Naive thymus-derived CD4-positive, alpha-beta T cell (primary cell): Measurements from ENCODE around the gene DNAH9. TPM values are rescaled to one million over a fixed set of nuclear protein-coding genes. Genes with fewer than 3 reads are reported as not detected.

ENCODE experiments used
- ATAC-seq: fragments of 150-1000 bp; cut with Tn5 transposase; 2 replicates; pipeline ENCODE4 v1.10.0; 2021; ENCODE audit warnings: mild to moderate bottlenecking, moderate library complexity
- CTCF ChIA-PET: fragments of 350-600 bp; sonication (Branson Sonifier 250); formaldehyde crosslinking; loops from one replicate; lab custom pipeline; 2021; ENCODE audit warnings: antibody characterized with exemption; lab: Charles Lee
- POLR2A ChIA-PET: fragments of 350-600 bp; sonication (Branson Sonifier 250); formaldehyde crosslinking; loops from one replicate; lab custom pipeline; 2021; ENCODE audit warnings: antibody characterized with exemption, inconsistent platforms; lab: Charles Lee
- DNase-seq, 9 donors: peaks; one replicate each; pipeline versions ENCODE4 v3.0.0 to v3.0.0-alpha.2; 2020 to 2022; ENCODE audit warnings: mixed read lengths in 1 of 9
- H3K27ac ChIP-seq: one replicate; pipeline ENCODE4 v1.7.0; 2013; ENCODE audit warnings: mild to moderate bottlenecking, low read depth, low read length, moderate library complexity
- H3K27me3 ChIP-seq, 2 donors: one replicate each; pipeline ENCODE4 v1.7.0; 2013; ENCODE audit warnings: low read length in 2 of 2, mild to moderate bottlenecking in 2 of 2, moderate library complexity in 2 of 2; ENCODE audit not compliant: control insufficient read depth in 2 of 2, insufficient read depth in 2 of 2
- H3K36me3 ChIP-seq, 3 experiments: 1 replicate in 2 of 3; 2 replicates in 1 of 3; pipeline ENCODE4 v1.7.0; 2013; ENCODE audit warnings: low read length in 3 of 3, mild to moderate bottlenecking in 3 of 3, moderate library complexity in 1 of 3; ENCODE audit not compliant: insufficient read depth in 3 of 3, control insufficient read depth in 2 of 3
- H3K4me1 ChIP-seq, 2 donors: one replicate each; pipeline ENCODE4 v1.7.0; 2013; ENCODE audit warnings: low read length in 2 of 2, mild to moderate bottlenecking in 2 of 2, moderate library complexity in 1 of 2; ENCODE audit not compliant: control insufficient read depth in 2 of 2, insufficient read depth in 2 of 2
- H3K4me3 ChIP-seq: 2 replicates; pipeline ENCODE4 v1.7.0; 2013; ENCODE audit warnings: mild to moderate bottlenecking, low read length
- H3K9me3 ChIP-seq, 3 experiments: 1 replicate in 2 of 3; 2 replicates in 1 of 3; pipeline ENCODE4 v1.7.0; 2013; ENCODE audit warnings: low read length in 3 of 3; ENCODE audit not compliant: control insufficient read depth in 2 of 3
- H3K27ac Mint-ChIP-seq, 9 donors: one replicate each; pipeline ENCODE4 v1.8.0; 2020 to 2022; ENCODE audit warnings: mixed read lengths in 9 of 9, mild to moderate bottlenecking in 8 of 9, moderate library complexity in 5 of 9, inconsistent platforms in 2 of 9
- H3K27me3 Mint-ChIP-seq, 5 donors: one replicate each; pipeline ENCODE4 v1.8.0; 2021 to 2022; ENCODE audit warnings: mixed read lengths in 5 of 5, mild to moderate bottlenecking in 1 of 5
- H3K36me3 Mint-ChIP-seq, 5 donors: one replicate each; pipeline ENCODE4 v1.8.0; 2020 to 2022; ENCODE audit warnings: mixed read lengths in 5 of 5, mild to moderate bottlenecking in 3 of 5, inconsistent platforms in 1 of 5
- H3K4me1 Mint-ChIP-seq, 7 donors: one replicate each; pipeline ENCODE4 v1.8.0; 2020 to 2022; ENCODE audit warnings: mixed read lengths in 7 of 7, mild to moderate bottlenecking in 3 of 7, inconsistent platforms in 1 of 7
- H3K4me3 Mint-ChIP-seq, 10 donors: one replicate each; pipeline ENCODE4 v1.8.0; 2020 to 2022; ENCODE audit warnings: mild to moderate bottlenecking in 10 of 10, mixed read lengths in 10 of 10, moderate library complexity in 6 of 10, inconsistent platforms in 2 of 10
- H3K9me3 Mint-ChIP-seq, 11 donors: one replicate each; pipeline ENCODE4 v1.8.0; 2020 to 2022; ENCODE audit warnings: mixed read lengths in 11 of 11, mild to moderate bottlenecking in 4 of 11, inconsistent platforms in 1 of 11, moderate library complexity in 1 of 11
- intact Hi-C, 2 donors: fragments of 100-400 bp; cut with micrococcal nuclease; formaldehyde crosslinking; loops; one replicate each; pipeline ENCODE4 v1.15.1; 2023
- polyA plus RNA-seq, 2 donors: library from polyadenylated mRNA; unstranded; fragments of 300-500 nt; fragmentation: Illumina TruSeq; gene quantifications; one replicate each; pipeline ENCODE4 v1.2.3, GENCODE V29; 2021
- total RNA-seq, 6 experiments: library from RNA in 5 of 6; stranded (reverse) in 5 of 6; gene quantifications; 1 replicate in 5 of 6; 2 replicates in 1 of 6; pipeline ENCODE4 v1.2.3 and lab custom pipeline; 2021 to 2026

DNAH9 gene
- total and polyA plus RNA-seq, 7 experiments from 2014 or later = not detected

- no peak for DNase-seq
- Mint-ChIP-seq H3K27ac (no peak overlapping the region), H3K9me3 (peaks cover 4 to 26% (median 15%) of the 10 kb centered on the region in 11 donors), H3K27me3 (peaks cover 0 to 5% (median 0%) of the 10 kb centered on the region in 5 donors), H3K4me3 (no peak overlapping the region), H3K36me3 (no peaks in the 10 kb centered on the region), H3K4me1 (no peaks in the 10 kb centered on the region)
- no peaks in the 10 kb centered on the region for H3K4me1 ChIP-seq
- no peak overlapping the region for H3K4me3 ChIP-seq
- CTCF ChIA-PET = no interaction called here
- no peaks in the 10 kb centered on the region for H3K36me3 ChIP-seq
- intact Hi-C loops = no loop called here
- H3K27ac ChIP-seq = no peak overlapping the region
- ATAC-seq = no peak
- H3K27me3 ChIP-seq = no peaks in the 10 kb centered on the region
- H3K9me3 ChIP-seq = no peaks in the 10 kb centered on the region
- POLR2A ChIA-PET = no interaction called here
Observed at GRCh38 chr17:11757815-11758214, 159.5 kb downstream of the DNAH9 start.

DNA sequence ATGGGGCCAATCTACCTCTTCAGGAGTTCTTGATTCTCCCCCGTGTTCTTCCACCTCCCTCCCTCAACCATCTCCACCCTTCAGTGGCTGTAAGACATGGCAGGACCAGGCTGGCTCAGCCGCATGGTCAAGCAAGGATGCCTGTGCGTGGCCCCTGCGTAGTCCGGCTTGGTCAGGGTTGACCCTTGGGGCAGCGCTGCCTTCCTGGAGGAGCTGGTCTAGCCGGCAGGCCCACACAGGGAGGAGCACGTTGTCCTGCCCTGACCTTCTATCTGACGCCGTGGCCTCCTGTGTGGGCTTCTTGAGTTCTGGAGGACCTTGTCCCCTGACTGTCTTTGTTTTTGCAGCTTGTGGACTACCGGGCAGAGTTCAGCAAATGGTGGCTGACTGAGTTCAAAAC is 169.8 kb downstream of the DNAH9 start:
- H3K9me3 Mint-ChIP-seq = peaks cover 0 to 6% (median 0%) of the 10 kb centered on the region in 11 donors
- POLR2A ChIA-PET = no interaction called here
- peaks cover 0 to 1% (median 0%) of the 10 kb centered on the region in 7 donors for H3K4me1 Mint-ChIP-seq

DNA sequence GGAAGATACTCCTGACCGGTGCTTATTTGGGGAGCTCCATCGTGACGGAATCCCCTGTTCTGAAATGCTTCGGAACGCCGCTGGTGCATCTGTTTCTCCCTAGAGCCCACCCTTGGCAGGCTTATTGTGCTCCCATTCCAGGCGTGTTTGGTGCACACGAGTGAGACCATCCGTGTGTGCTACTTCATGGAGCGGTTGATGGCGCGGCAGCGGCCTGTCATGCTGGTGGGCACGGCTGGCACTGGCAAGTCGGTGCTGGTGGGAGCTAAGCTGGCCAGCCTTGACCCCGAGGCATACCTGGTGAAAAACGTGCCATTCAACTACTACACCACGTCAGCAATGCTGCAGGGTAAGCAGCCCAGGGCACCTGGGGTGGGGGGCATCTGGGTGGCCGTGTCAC is 170.7 kb downstream of the DNAH9 start:
- H3K27ac Mint-ChIP-seq = no peak overlapping the region
- Histone ChIP-seq H3K36me3 (no peaks in the 10 kb centered on the region), H3K9me3 (no peaks in the 10 kb centered on the region), H3K4me3 (no peak overlapping the region), H3K27ac (no peak overlapping the region), H3K4me1 (no peaks in the 10 kb centered on the region), H3K27me3 (no peaks in the 10 kb centered on the region)
- no peaks in the 10 kb centered on the region for H3K36me3 Mint-ChIP-seq
- ChIA-PET POLR2A (no interaction called here), CTCF (no interaction called here)
- DNase-seq (no peak), ATAC-seq (no peak)
- H3K27me3 Mint-ChIP-seq = no peaks in the 10 kb centered on the region
- intact Hi-C loops = no loop called here
- H3K4me3 Mint-ChIP-seq = no peak overlapping the region
- H3K9me3 Mint-ChIP-seq = peaks cover 0 to 6% (median 0%) of the 10 kb centered on the region in 11 donors
- H3K4me1 Mint-ChIP-seq = peaks cover 0 to 1% (median 0%) of the 10 kb centered on the region in 7 donors

More for the DNA sequence above, 169.8 kb downstream of the DNAH9 start:
- Histone ChIP-seq H3K9me3 (no peaks in the 10 kb centered on the region), H3K27me3 (no peaks in the 10 kb centered on the region), H3K27ac (no peak overlapping the region), H3K36me3 (no peaks in the 10 kb centered on the region), H3K4me3 (no peak overlapping the region), H3K4me1 (no peaks in the 10 kb centered on the region)
- H3K27ac Mint-ChIP-seq = no peak overlapping the region
- H3K36me3 Mint-ChIP-seq = no peaks in the 10 kb centered on the region
- CTCF ChIA-PET = no interaction called here
- no peak overlapping the region for H3K4me3 Mint-ChIP-seq
- peaks cover 0 to 4% (median 0%) of the 10 kb centered on the region in 5 donors for H3K27me3 Mint-ChIP-seq
- intact Hi-C loops = no loop called here
- DNase-seq = no peak
- ATAC-seq = no peak

- H3K4me3 ChIP-seq = no peak overlapping the region
- Mint-ChIP-seq H3K27me3 (peaks cover 0 to 4% (median 0%) of the 10 kb centered on the region in 5 donors), H3K4me1 (peaks cover 0 to 1% (median 0%) of the 10 kb centered on the region in 7 donors), H3K27ac (no peak overlapping the region), H3K4me3 (no peak overlapping the region), H3K36me3 (no peaks in the 10 kb centered on the region), H3K9me3 (peaks cover 0 to 6% (median 0%) of the 10 kb centered on the region in 11 donors)
- no peaks in the 10 kb centered on the region for H3K36me3 ChIP-seq
- ATAC-seq (no peak), DNase-seq (no peak)
- H3K9me3 ChIP-seq = no peaks in the 10 kb centered on the region
- CTCF ChIA-PET = no interaction called here
- no peak overlapping the region for H3K27ac ChIP-seq
- intact Hi-C loops = no loop called here
- H3K27me3 ChIP-seq = no peaks in the 10 kb centered on the region
- H3K4me1 ChIP-seq = no peaks in the 10 kb centered on the region
- POLR2A ChIA-PET = no interaction called here
Observed at GRCh38 chr17:11772031-11772430, 173.8 kb downstream of the DNAH9 start.

GRCh38 chr17:11779892-11780291 is 181.6 kb downstream of the DNAH9 start:
- POLR2A ChIA-PET = no interaction called here
- CTCF ChIA-PET = no interaction called here
- Mint-ChIP-seq H3K36me3 (no peaks in the 10 kb centered on the region), H3K27ac (no peak overlapping the region), H3K4me1 (no peaks in the 10 kb centered on the region), H3K4me3 (no peak overlapping the region), H3K9me3 (peaks cover 0 to 23% (median 15%) of the 10 kb centered on the region in 11 donors), H3K27me3 (peaks cover 0 to 11% (median 0%) of the 10 kb centered on the region in 5 donors)
- no peaks in the 10 kb centered on the region for H3K9me3 ChIP-seq
- no peak overlapping the region for H3K27ac ChIP-seq
- H3K4me3 ChIP-seq = no peak overlapping the region
- DNase-seq = no peak
- no peaks in the 10 kb centered on the region for H3K4me1 ChIP-seq
- intact Hi-C loops = no loop called here
- ATAC-seq = no peak
- no peaks in the 10 kb centered on the region for H3K27me3 ChIP-seq
- no peaks in the 10 kb centered on the region for H3K36me3 ChIP-seq

GRCh38 chr17:11780621-11781020 is 182.4 kb downstream of the DNAH9 start:
- Mint-ChIP-seq H3K36me3 (no peaks in the 10 kb centered on the region), H3K4me3 (no peak overlapping the region), H3K4me1 (no peaks in the 10 kb centered on the region), H3K27ac (no peak overlapping the region), H3K27me3 (peaks cover 0 to 11% (median 0%) of the 10 kb centered on the region in 5 donors), H3K9me3 (peaks cover 0 to 26% (median 11%) of the 10 kb centered on the region in 11 donors)
- no peaks in the 10 kb centered on the region for H3K9me3 ChIP-seq
- H3K27ac ChIP-seq = no peak overlapping the region
- no peaks in the 10 kb centered on the region for H3K27me3 ChIP-seq
- no peaks in the 10 kb centered on the region for H3K36me3 ChIP-seq
- ATAC-seq = no peak
- DNase-seq = no peak
- ChIA-PET POLR2A (no interaction called here), CTCF (no interaction called here)
- no peak overlapping the region for H3K4me3 ChIP-seq
- intact Hi-C loops = no loop called here
- H3K4me1 ChIP-seq = no peaks in the 10 kb centered on the region

DNA sequence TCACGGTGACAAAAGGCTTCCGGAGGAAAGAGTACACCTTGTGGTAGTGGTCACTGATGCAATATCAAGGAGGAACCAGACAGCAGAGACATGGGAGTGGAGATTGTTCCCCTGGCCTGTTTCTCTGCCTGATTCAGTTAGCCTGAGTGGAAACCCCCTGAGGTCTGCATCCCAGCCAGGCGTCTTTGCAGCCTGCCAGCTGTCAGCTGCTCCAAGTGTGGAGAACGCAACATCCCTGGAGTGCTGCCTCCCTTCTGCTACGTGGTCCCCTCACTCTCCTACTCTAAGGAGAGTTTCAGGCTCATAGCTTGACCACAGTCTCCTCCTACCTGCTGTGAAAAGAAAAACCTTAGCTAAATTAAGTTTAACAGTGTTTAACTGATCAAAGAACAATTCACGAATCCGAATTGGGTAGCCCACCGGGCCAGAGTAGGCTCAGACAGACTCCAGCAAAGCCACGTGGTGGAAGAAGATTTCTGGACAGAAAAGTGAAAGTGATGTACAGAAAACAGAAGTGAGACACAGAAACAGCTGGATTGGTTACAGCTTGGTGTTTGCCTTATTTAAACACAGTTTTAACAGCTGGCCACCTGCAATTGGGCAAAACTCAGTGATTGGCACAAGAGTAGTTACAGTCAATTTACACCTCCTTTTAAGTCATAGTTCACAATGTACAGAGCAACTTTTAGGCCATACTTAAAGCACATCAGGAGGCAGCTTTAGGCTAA is 188.6 kb downstream of the DNAH9 start:
- no peaks in the 10 kb centered on the region for H3K27me3 ChIP-seq
- H3K36me3 Mint-ChIP-seq = peaks cover 0 to 3% (median 0%) of the 10 kb centered on the region in 5 donors
- H3K27ac ChIP-seq = no peak overlapping the region
- no peaks in the 10 kb centered on the region for H3K36me3 ChIP-seq
- CTCF ChIA-PET = no interaction called here
- no peaks in the 10 kb centered on the region for H3K9me3 ChIP-seq
- H3K4me3 ChIP-seq = no peak overlapping the region
- H3K9me3 Mint-ChIP-seq = peaks cover 0 to 29% (median 11%) of the 10 kb centered on the region in 11 donors
- ATAC-seq = no peak
- H3K27ac Mint-ChIP-seq = no peak overlapping the region
- H3K27me3 Mint-ChIP-seq = peaks cover 0 to 3% (median 0%) of the 10 kb centered on the region in 5 donors
- no peaks in the 10 kb centered on the region for H3K4me1 Mint-ChIP-seq
- POLR2A ChIA-PET = no interaction called here
- intact Hi-C loops = no loop called here
- no peaks in the 10 kb centered on the region for H3K4me1 ChIP-seq
- no peak overlapping the region for H3K4me3 Mint-ChIP-seq
- DNase-seq = no peak
